Epidermal melanocyte (primary cell): ENCODE measurements around the gene ARPC4.
"Not testable (repeated sequence)": the region's sequence is repeated elsewhere in the genome, so short reads cannot be mapped to it uniquely, and the experiment has no call there.

Experiments used
- DNase-seq: peaks from one replicate; pipeline ENCODE4 v3.0.0; 2011; ENCODE audit warnings: low spot score; ENCODE audit not compliant: insufficient read length

Gene ARPC4

GRCh38 chr3:9818666-9819335, 25.9 kb downstream of the ARPC4 start:
- DNase-seq = no peak

- DNase-seq = no peak
These were observed 27.7 kb downstream of the ARPC4 start for GRCh38 chr3:9820543-9820942.

- no peak for DNase-seq
These were observed 28.1 kb downstream of the ARPC4 start for GRCh38 chr3:9820946-9821345.

GRCh38 chr3:9825451-9826040, 32.7 kb downstream of the ARPC4 start:
- DNase-seq = no peak

- DNase-seq = no peak
These were observed 34.1 kb downstream of the ARPC4 start for GRCh38 chr3:9826815-9827573.

- no peak for DNase-seq
These were observed 36.2 kb downstream of the ARPC4 start for GRCh38 chr3:9828801-9829755.

GRCh38 chr3:9831253-9831652, 38.4 kb downstream of the ARPC4 start:
- no peak for DNase-seq

GRCh38 chr3:9833078-9833477, 40.2 kb downstream of the ARPC4 start:
- DNase-seq = no peak

GRCh38 chr3:9834520-9835380, 41.9 kb downstream of the ARPC4 start:
- DNase-seq = no peak

- DNase-seq = no peak
These were observed 45.1 kb downstream of the ARPC4 start for GRCh38 chr3:9837701-9838582.

- no peak for DNase-seq
These were observed 46.0 kb downstream of the ARPC4 start for GRCh38 chr3:9838856-9839255.

GRCh38 chr3:9841015-9841414, 48.1 kb downstream of the ARPC4 start:
- no peak for DNase-seq

- peak; percentile 97 for DNase-seq
These were observed 51.0 kb downstream of the ARPC4 start, which contains the start of gene RPUSD3 for GRCh38 chr3:9843715-9844438. RPUSD3 (minus strand) TSS chr3:9844008; CDS start chr3:9843990, 18 bp downstream.

GRCh38 chr3:9846231-9846630, 53.3 kb downstream of the ARPC4 start:
- no peak for DNase-seq

- DNase-seq = no peak
These were observed 54.1 kb downstream of the ARPC4 start for GRCh38 chr3:9846931-9847488.

- not testable (repeated sequence) for DNase-seq
These were observed 55.0 kb downstream of the ARPC4 start for GRCh38 chr3:9847870-9848269.

- not testable (repeated sequence) for DNase-seq
These were observed 56.0 kb downstream of the ARPC4 start for GRCh38 chr3:9848860-9849259.

GRCh38 chr3:9851383-9851782, 58.5 kb downstream of the ARPC4 start:
- not testable (repeated sequence) for DNase-seq
